HCT116 (cell line): ENCODE results near the gene NAT10. TPM values are rescaled to one million over a fixed set of nuclear protein-coding genes. Genes with fewer than 3 reads are reported as not detected.

Experiments
- ATAC-seq: fragments of 200-7000 bp; cut with Tn5 transposase; 2 replicates; pipeline ENCODE4 v1.9.1; 2020; ENCODE audit warnings: mild to moderate bottlenecking, moderate library complexity
- BruUV-seq: library from RNA; stranded (reverse); fragments of 400-500 nt; replicated peaks from 2 replicates; lab custom pipeline; 2021; lab: Mats Ljungman, UMichigan
- CTCF ChIA-PET: fragments of 300-600 bp; sonication (Branson Sonifier 250); formaldehyde crosslinking; loops from one replicate; lab custom pipeline; 2021; ENCODE audit warnings: antibody characterized with exemption; lab: Charles Lee
- POLR2A ChIA-PET: fragments of 300-600, 350-600 bp; sonication (Branson Sonifier 250); formaldehyde crosslinking; loops from one replicate; lab custom pipeline; 2021; ENCODE audit warnings: antibody characterized with exemption; lab: Charles Lee
- RAD21 ChIA-PET, 2 experiments: fragments of 300-600 bp; sonication (Branson Sonifier 250); formaldehyde crosslinking; loops; one replicate each; lab custom pipeline; 2023; ENCODE audit warnings: low total read pairs in 2 of 2; ENCODE audit not compliant: uncharacterized antibody in 2 of 2, unreplicated experiment in 2 of 2, low non-redundant PET in 1 of 2; lab: Charles Lee
- DNase-seq: peaks from one replicate; pipeline ENCODE4 v3.0.0-alpha.2; 2010; ENCODE audit warnings: low read depth, low spot score
- H2AFZ ChIP-seq: fragments of 200-600 bp; shearing (Covaris generic), sonication (generic); 2 replicates; pipeline ENCODE4 v1.6.1; 2017; ENCODE audit warnings: low read depth, mixed run types, mixed read lengths, antibody characterized with exemption, low read length; ENCODE audit not compliant: poor library complexity, severe bottlenecking
- H3K27ac ChIP-seq: 2 replicates; pipeline ENCODE4 v1.5.1; 2012; ENCODE audit warnings: low read depth, low read length
- H3K27me3 ChIP-seq: fragments of 200-600 bp; sonication (generic); 2 replicates; pipeline ENCODE4 v1.6.1; 2016; ENCODE audit warnings: mixed run types, low read length, mixed read lengths; ENCODE audit not compliant: insufficient read depth
- H3K36me3 ChIP-seq, 2 experiments: fragments of 200-500 bp in 1 of 2; fragments of 200-600 bp in 1 of 2; sonication (Bioruptor generic) in 1 of 2; sonication (generic) in 1 of 2; 2 replicates each; pipeline versions ENCODE4 v1.5.1 to v1.6.1; 2014 to 2016; ENCODE audit warnings: low read length in 2 of 2, inconsistent platforms in 1 of 2, mixed read lengths in 1 of 2, mixed run types in 1 of 2; ENCODE audit not compliant: insufficient read depth in 2 of 2, control insufficient read depth in 1 of 2
- H3K4me1 ChIP-seq, 2 experiments: fragments of 200-600 bp in 1 of 2; sonication (generic) in 1 of 2; 2 replicates each; pipeline versions ENCODE4 v1.5.1 to v1.6.1; 2012 to 2017; ENCODE audit warnings: low read length in 2 of 2, inconsistent platforms in 1 of 2, mild to moderate bottlenecking in 1 of 2, mixed read lengths in 1 of 2, mixed run types in 1 of 2, moderate library complexity in 1 of 2; ENCODE audit not compliant: insufficient read depth in 2 of 2, control insufficient read depth in 1 of 2
- H3K4me2 ChIP-seq: fragments of 200-600 bp; sonication (generic); 2 replicates; pipeline ENCODE4 v1.6.1; 2017; ENCODE audit warnings: mixed run types, low read length, mixed read lengths
- H3K4me3 ChIP-seq, 2 experiments: fragments of 200-600 bp in 1 of 2; sonication (generic) in 1 of 2; replicated peaks in 1 of 2; 2 replicates each; pipeline ENCODE4 v1.5.1; 2011 to 2016; ENCODE audit warnings: low read length in 2 of 2, control low read depth in 1 of 2, low read depth in 1 of 2, mild to moderate bottlenecking in 1 of 2, mixed read lengths in 1 of 2, mixed run types in 1 of 2
- H3K79me2 ChIP-seq: fragments of 200-600 bp; sonication (generic); 2 replicates; pipeline ENCODE4 v1.6.1; 2017; ENCODE audit warnings: mild to moderate bottlenecking, mixed run types, low read length, moderate library complexity, mixed read lengths; ENCODE audit not compliant: insufficient read depth
- H3K9ac ChIP-seq: fragments of 200-600 bp; sonication (generic); 2 replicates; pipeline ENCODE4 v1.6.1; 2016; ENCODE audit warnings: low read length, mixed read lengths
- H3K9me2 ChIP-seq: fragments of 200-600 bp; sonication (generic), shearing (Covaris generic); 2 replicates; pipeline ENCODE4 v1.6.1; 2017; ENCODE audit warnings: mixed run types, mild to moderate bottlenecking, moderate library complexity; ENCODE audit not compliant: insufficient read depth
- H3K9me3 ChIP-seq, 2 experiments: fragments of 200-500 bp in 1 of 2; fragments of 200-600 bp in 1 of 2; sonication (Bioruptor generic) in 1 of 2; sonication (generic) in 1 of 2; 2 replicates each; pipeline ENCODE4 v1.6.1; 2014 to 2017; ENCODE audit warnings: low read length in 2 of 2, mixed read lengths in 2 of 2, inconsistent platforms in 1 of 2, low read depth in 1 of 2, mild to moderate bottlenecking in 1 of 2, mixed run types in 1 of 2, moderate library complexity in 1 of 2; ENCODE audit not compliant: control insufficient read depth in 1 of 2, insufficient read depth in 1 of 2
- H4K20me1 ChIP-seq: fragments of 200-600 bp; sonication (generic), shearing (Covaris generic); 2 replicates; pipeline ENCODE4 v1.6.1; 2017; ENCODE audit warnings: mixed run types, mild to moderate bottlenecking, moderate library complexity; ENCODE audit not compliant: insufficient read depth
- CEBPB ChIP-seq: IDR thresholded peaks from 2 replicates; pipeline ENCODE4 v1.6.1; 2012; ENCODE audit warnings: low read depth
- EZH2 ChIP-seq: fragments of 200-600 bp; sonication (generic); IDR thresholded peaks from 2 replicates; pipeline ENCODE4 v1.6.1; 2017; ENCODE audit warnings: antibody characterized with exemption, mixed run types
- EZH2phosphoT487 ChIP-seq: fragments of 200-600 bp; IDR thresholded peaks from 2 replicates; pipeline ENCODE4 v1.6.1; 2018; ENCODE audit warnings: antibody characterized with exemption, borderline replicate concordance
- FOSL1 ChIP-seq: IDR thresholded peaks from 2 replicates; pipeline ENCODE4 v1.6.1; 2012; ENCODE audit warnings: low read depth
- JUND ChIP-seq: IDR thresholded peaks from 2 replicates; pipeline ENCODE4 v1.6.1; 2012
- POLR2AphosphoS5 ChIP-seq: IDR thresholded peaks from 2 replicates; pipeline ENCODE4 v1.6.1; 2011; ENCODE audit warnings: mild to moderate bottlenecking, low read depth, low read length, moderate library complexity
- RAD21 ChIP-seq: IDR thresholded peaks from 2 replicates; pipeline ENCODE4 v1.6.1; 2012; ENCODE audit warnings: low read depth, mild to moderate bottlenecking
- SP1 ChIP-seq: IDR thresholded peaks from 2 replicates; pipeline ENCODE4 v1.6.1; 2012; ENCODE audit warnings: low read depth
- TCF7L2 ChIP-seq: IDR thresholded peaks from 2 replicates; pipeline ENCODE4 v1.7.0; 2011; ENCODE audit warnings: borderline replicate concordance, inconsistent platforms; ENCODE audit not compliant: insufficient read depth, insufficient read length; ENCODE audit errors: extremely low read depth
- YY1 ChIP-seq: IDR thresholded peaks from 2 replicates; pipeline ENCODE4 v1.6.1; 2011; ENCODE audit warnings: low read length, low read depth, moderate library complexity, mild to moderate bottlenecking; ENCODE audit not compliant: insufficient replicate concordance; ENCODE audit errors: extremely low read depth
- intact Hi-C: fragments of 100-400 bp; cut with micrococcal nuclease; formaldehyde crosslinking; loops from 2 replicates; pipeline ENCODE4 v1.10.0; 2022
- total RNA-seq: library from RNA; stranded (reverse); gene quantifications from one replicate; pipeline ENCODE4 v1.2.1, GENCODE V29; 2021; ENCODE audit not compliant: unreplicated experiment
- TF ChIP-seq, protein P1 (sequence below), 3 experiments: fragments of 200-600 bp in 1 of 3; sonication (generic) in 1 of 3; IDR thresholded peaks in 2 of 3; conservative IDR thresholded peaks in 1 of 3; 2 replicates each; pipeline ENCODE4 v1.5.1; 2012 to 2017; ENCODE audit warnings: low read depth in 2 of 3, low read length in 2 of 3, antibody characterized with exemption in 1 of 3, borderline replicate concordance in 1 of 3, control low read depth in 1 of 3, mild to moderate bottlenecking in 1 of 3, mixed read lengths in 1 of 3, mixed run types in 1 of 3, moderate library complexity in 1 of 3; ENCODE audit not compliant: insufficient read depth in 1 of 3
- TF ChIP-seq, protein P2 (sequence below): IDR thresholded peaks from 2 replicates; pipeline ENCODE4 v1.6.1; 2011; ENCODE audit warnings: mild to moderate bottlenecking, low read length, moderate library complexity; ENCODE audit not compliant: insufficient replicate concordance; ENCODE audit errors: extremely low read depth

Gene NAT10
- total RNA-seq, 1 experiment from 2014 or later: 101 TPM

GRCh38 chr11:34132261-34132965 is 27.0 kb downstream of the NAT10 start (continued):
- TF ChIP-seq, protein P1, sequence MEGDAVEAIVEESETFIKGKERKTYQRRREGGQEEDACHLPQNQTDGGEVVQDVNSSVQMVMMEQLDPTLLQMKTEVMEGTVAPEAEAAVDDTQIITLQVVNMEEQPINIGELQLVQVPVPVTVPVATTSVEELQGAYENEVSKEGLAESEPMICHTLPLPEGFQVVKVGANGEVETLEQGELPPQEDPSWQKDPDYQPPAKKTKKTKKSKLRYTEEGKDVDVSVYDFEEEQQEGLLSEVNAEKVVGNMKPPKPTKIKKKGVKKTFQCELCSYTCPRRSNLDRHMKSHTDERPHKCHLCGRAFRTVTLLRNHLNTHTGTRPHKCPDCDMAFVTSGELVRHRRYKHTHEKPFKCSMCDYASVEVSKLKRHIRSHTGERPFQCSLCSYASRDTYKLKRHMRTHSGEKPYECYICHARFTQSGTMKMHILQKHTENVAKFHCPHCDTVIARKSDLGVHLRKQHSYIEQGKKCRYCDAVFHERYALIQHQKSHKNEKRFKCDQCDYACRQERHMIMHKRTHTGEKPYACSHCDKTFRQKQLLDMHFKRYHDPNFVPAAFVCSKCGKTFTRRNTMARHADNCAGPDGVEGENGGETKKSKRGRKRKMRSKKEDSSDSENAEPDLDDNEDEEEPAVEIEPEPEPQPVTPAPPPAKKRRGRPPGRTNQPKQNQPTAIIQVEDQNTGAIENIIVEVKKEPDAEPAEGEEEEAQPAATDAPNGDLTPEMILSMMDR (IDR thresholded peaks at IDR 0.05 in 2 of 3, conservative IDR thresholded peaks at IDR 0.05 in 1 of 3; ENCODE audit: borderline replicate concordance in 1 of 3, insufficient read depth in 1 of 3, low read depth in 2 of 3, low read length in 2 of 3): no peak
- TF ChIP-seq, protein P2, sequence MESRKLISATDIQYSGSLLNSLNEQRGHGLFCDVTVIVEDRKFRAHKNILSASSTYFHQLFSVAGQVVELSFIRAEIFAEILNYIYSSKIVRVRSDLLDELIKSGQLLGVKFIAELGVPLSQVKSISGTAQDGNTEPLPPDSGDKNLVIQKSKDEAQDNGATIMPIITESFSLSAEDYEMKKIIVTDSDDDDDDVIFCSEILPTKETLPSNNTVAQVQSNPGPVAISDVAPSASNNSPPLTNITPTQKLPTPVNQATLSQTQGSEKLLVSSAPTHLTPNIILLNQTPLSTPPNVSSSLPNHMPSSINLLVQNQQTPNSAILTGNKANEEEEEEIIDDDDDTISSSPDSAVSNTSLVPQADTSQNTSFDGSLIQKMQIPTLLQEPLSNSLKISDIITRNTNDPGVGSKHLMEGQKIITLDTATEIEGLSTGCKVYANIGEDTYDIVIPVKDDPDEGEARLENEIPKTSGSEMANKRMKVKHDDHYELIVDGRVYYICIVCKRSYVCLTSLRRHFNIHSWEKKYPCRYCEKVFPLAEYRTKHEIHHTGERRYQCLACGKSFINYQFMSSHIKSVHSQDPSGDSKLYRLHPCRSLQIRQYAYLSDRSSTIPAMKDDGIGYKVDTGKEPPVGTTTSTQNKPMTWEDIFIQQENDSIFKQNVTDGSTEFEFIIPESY: no peak
- no peak for TF ChIP-seq EZH2phosphoT487

- Histone ChIP-seq H3K79me2 (no peaks in the 10 kb centered on the region; the same call in 1 of the 2 replicates), H3K36me3 (peaks cover 60 to 83% of the 10 kb centered on the region in 2 experiments), H4K20me1 (no peaks in the 10 kb centered on the region), H3K9ac (no peak overlapping the region), H3K9me2 (no peaks in the 10 kb centered on the region), H3K4me3 (no peak overlapping the region), H3K4me1 (no peaks in the 10 kb centered on the region), H3K27me3 (no peaks in the 10 kb centered on the region), H3K4me2 (no peak overlapping the region), H2AFZ (no peak overlapping the region), H3K27ac (no peak overlapping the region), H3K9me3 (no peaks in the 10 kb centered on the region)
- DNase-seq (no peak), ATAC-seq (no peak)
- POLR2A ChIA-PET: no interaction called here
- intact Hi-C loops: no loop called here
- CTCF ChIA-PET: no interaction called here
- RAD21 ChIA-PET: no interaction called here
- TF ChIP-seq JUND (no peak), CEBPB (no peak), EZH2 (no peak), FOSL1 (no peak), SP1 (no peak), RAD21 (no peak), POLR2AphosphoS5 (no peak), YY1 (no peak), TCF7L2 (no peak), EZH2phosphoT487 (no peak)
- BruUV-seq: TSS peak; percentile 31
Observed at GRCh38 chr11:34134765-34135164, 29.3 kb downstream of the NAT10 start.
